ENCODE measurements around the gene STXBP5. TPM values are rescaled to one million over a fixed set of nuclear protein-coding genes. Genes with fewer than 3 reads are reported as not detected.

The STXBP5 gene
- total and polyA plus RNA-seq, 2 of the 13 experiments (the other 11 are each of a cell fraction or from before 2014, with no cell fraction given): 8.8 to 19.4 TPM

DNA sequence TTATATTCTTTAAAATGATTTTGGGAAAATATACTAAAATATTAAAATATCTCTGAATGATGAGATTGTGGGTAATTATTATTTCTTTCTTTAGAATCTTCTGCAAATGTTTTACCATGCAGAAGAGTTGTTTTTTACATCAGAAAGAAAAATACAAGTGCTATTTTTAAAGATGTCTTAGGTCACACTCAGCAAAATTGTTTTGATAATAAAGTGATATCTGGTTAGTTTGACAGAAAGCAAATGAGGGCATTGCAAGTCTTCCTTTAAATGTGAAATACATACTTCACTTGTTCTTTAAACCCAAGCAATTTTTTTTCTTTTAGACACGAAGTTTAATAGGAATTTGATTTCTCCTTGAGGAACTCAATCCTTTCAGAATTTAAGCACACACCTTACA is 43.6 kb upstream of the STXBP5 start:
- in situ Hi-C loops (cut with HindIII; ENCODE audit: extremely low pct_ligation_motif_present, low pct_unique_long_range_greater_than_20kb): no loop called here
- H2AFZ ChIP-seq (ENCODE audit: low read length): no peak overlapping the region
- no TSS peak for BruUV-seq (replicated peaks)
- no peaks in the 10 kb centered on the region for H3K4me1 ChIP-seq (ENCODE audit: insufficient read depth, low read length)
- intact Hi-C loops (cut with micrococcal nuclease; ENCODE audit: unreplicated experiment): no loop called here
- DNase-seq (ENCODE audit: low spot score) (no peak), ATAC-seq (no peak), FAIRE-seq (no peak)
- no peak overlapping the region for H3K27ac ChIP-seq (ENCODE audit: extremely low read length, insufficient read depth, low read length)
- no peak overlapping the region for H3K4me2 ChIP-seq (ENCODE audit: low read depth, low read length)
- no peak for TF ChIP-seq ZNF678 (CRISPR knock-in tag; IDR thresholded peaks at IDR 0.05)
- TF ChIP-seq, protein P1, sequence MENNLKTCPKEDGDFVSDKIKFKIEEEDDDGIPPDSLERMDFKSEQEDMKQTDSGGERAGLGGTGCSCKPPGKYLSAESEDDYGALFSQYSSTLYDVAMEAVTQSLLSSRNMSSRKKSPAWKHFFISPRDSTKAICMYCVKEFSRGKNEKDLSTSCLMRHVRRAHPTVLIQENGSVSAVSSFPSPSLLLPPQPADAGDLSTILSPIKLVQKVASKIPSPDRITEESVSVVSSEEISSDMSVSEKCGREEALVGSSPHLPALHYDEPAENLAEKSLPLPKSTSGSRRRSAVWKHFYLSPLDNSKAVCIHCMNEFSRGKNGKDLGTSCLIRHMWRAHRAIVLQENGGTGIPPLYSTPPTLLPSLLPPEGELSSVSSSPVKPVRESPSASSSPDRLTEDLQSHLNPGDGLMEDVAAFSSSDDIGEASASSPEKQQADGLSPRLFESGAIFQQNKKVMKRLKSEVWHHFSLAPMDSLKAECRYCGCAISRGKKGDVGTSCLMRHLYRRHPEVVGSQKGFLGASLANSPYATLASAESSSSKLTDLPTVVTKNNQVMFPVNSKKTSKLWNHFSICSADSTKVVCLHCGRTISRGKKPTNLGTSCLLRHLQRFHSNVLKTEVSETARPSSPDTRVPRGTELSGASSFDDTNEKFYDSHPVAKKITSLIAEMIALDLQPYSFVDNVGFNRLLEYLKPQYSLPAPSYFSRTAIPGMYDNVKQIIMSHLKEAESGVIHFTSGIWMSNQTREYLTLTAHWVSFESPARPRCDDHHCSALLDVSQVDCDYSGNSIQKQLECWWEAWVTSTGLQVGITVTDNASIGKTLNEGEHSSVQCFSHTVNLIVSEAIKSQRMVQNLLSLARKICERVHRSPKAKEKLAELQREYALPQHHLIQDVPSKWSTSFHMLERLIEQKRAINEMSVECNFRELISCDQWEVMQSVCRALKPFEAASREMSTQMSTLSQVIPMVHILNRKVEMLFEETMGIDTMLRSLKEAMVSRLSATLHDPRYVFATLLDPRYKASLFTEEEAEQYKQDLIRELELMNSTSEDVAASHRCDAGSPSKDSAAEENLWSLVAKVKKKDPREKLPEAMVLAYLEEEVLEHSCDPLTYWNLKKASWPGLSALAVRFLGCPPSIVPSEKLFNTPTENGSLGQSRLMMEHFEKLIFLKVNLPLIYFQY (CRISPR knock-in tag; IDR thresholded peaks at IDR 0.05; ENCODE audit: borderline replicate concordance): no peak
- no peak for TF ChIP-seq KDM5B (CRISPR knock-in tag; IDR thresholded peaks at IDR 0.05; ENCODE audit: borderline replicate concordance)
- TF ChIP-seq, protein P2, sequence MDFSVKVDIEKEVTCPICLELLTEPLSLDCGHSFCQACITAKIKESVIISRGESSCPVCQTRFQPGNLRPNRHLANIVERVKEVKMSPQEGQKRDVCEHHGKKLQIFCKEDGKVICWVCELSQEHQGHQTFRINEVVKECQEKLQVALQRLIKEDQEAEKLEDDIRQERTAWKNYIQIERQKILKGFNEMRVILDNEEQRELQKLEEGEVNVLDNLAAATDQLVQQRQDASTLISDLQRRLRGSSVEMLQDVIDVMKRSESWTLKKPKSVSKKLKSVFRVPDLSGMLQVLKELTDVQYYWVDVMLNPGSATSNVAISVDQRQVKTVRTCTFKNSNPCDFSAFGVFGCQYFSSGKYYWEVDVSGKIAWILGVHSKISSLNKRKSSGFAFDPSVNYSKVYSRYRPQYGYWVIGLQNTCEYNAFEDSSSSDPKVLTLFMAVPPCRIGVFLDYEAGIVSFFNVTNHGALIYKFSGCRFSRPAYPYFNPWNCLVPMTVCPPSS (IDR thresholded peaks at IDR 0.05): no peak
- TF ChIP-seq PTBP1 (IDR thresholded peaks at IDR 0.05; ENCODE audit: low read depth, low read length, poor library complexity, severe bottlenecking): no peak
- TF ChIP-seq ZNF333 (CRISPR knock-in tag; IDR thresholded peaks at IDR 0.05; ENCODE audit: borderline replicate concordance): no peak
- no peak for TF ChIP-seq ZEB1 (IDR thresholded peaks at IDR 0.05; ENCODE audit: insufficient replicate concordance, low read depth)
- TF ChIP-seq HCFC1 (IDR thresholded peaks at IDR 0.05; ENCODE audit: low read depth, low read length): no peak
- TF ChIP-seq PHF20 (CRISPR knock-in tag; IDR thresholded peaks at IDR 0.05): no peak
- no peak for TF ChIP-seq ZNF205 (CRISPR knock-in tag; IDR thresholded peaks at IDR 0.05)
- TF ChIP-seq FOXC1 (CRISPR knock-in tag; IDR thresholded peaks at IDR 0.05; ENCODE audit: borderline replicate concordance): no peak
- no peak for TF ChIP-seq NFIC (IDR thresholded peaks at IDR 0.05; ENCODE audit: low read length)
- no peak for TF ChIP-seq ARHGAP35 (CRISPR knock-in tag; IDR thresholded peaks at IDR 0.05; ENCODE audit: borderline replicate concordance)
- H3K9ac ChIP-seq (ENCODE audit: insufficient read depth, low read depth, low read length): no peak overlapping the region
- no peaks in the 10 kb centered on the region for H3K27me3 ChIP-seq (ENCODE audit: control insufficient read depth in 1 of 2, insufficient read depth in 2 of 2, low read length in 2 of 2)
- ChIA-PET POLR2A (no interaction called here), CTCF (ENCODE audit: low intra/inter-chr PET ratio, low total read pairs) (no interaction called here)
- no peaks in the 10 kb centered on the region for H3K79me2 ChIP-seq (ENCODE audit: insufficient read depth, low read length)
- WGBS (ENCODE audit: low lambda C conversion rate): 0% methylated on average over 1 of the region's 1 CpG
- H3K4me3 ChIP-seq (replicated peaks in 1 of 3; ENCODE audit: insufficient read depth in 1 of 3, low read depth in 2 of 3, low read length in 3 of 3): no peak overlapping the region
- H3K9me3 ChIP-seq (ENCODE audit: low read length): no peaks in the 10 kb centered on the region
- no peaks in the 10 kb centered on the region for H3K36me3 ChIP-seq (replicated peaks in 1 of 2; ENCODE audit: control insufficient read depth in 1 of 2, insufficient read depth in 2 of 2, low read length in 2 of 2)
- H4K20me1 ChIP-seq (ENCODE audit: insufficient read depth, low read length): no peaks in the 10 kb centered on the region
